Esophagus (tissue), 2 donors: ENCODE results near the gene MARCHF2. TPM values are rescaled to one million over a fixed set of nuclear protein-coding genes. Genes with fewer than 3 reads are reported as not detected.

Source experiments
- H3K27ac ChIP-seq, 2 donors: one replicate each; pipeline ENCODE4 v1.5.1; 2013; ENCODE audit warnings: low read depth in 2 of 2, mild to moderate bottlenecking in 2 of 2, inconsistent platforms in 1 of 2, low read length in 1 of 2, moderate library complexity in 1 of 2
- H3K27me3 ChIP-seq, 2 donors: one replicate each; pipeline ENCODE4 v1.6.1; 2013; ENCODE audit warnings: low read length in 2 of 2, control low read depth in 1 of 2, mild to moderate bottlenecking in 1 of 2; ENCODE audit not compliant: insufficient read depth in 2 of 2, control insufficient read depth in 1 of 2
- H3K36me3 ChIP-seq, 2 donors: one replicate each; pipeline ENCODE4 v1.6.1; 2013; ENCODE audit warnings: low read length in 1 of 2; ENCODE audit not compliant: control insufficient read depth in 2 of 2, insufficient read depth in 2 of 2
- H3K4me1 ChIP-seq, 2 donors: one replicate each; pipeline ENCODE4 v1.6.1; 2013; ENCODE audit warnings: low read length in 1 of 2; ENCODE audit not compliant: control insufficient read depth in 2 of 2, insufficient read depth in 2 of 2
- H3K4me3 ChIP-seq, 2 donors: one replicate each; pipeline ENCODE4 v1.5.1; 2013; ENCODE audit warnings: low read length in 2 of 2, mild to moderate bottlenecking in 2 of 2, low read depth in 1 of 2, moderate library complexity in 1 of 2
- H3K9me3 ChIP-seq, 2 donors: one replicate each; pipeline ENCODE4 v1.6.1; 2013; ENCODE audit warnings: mild to moderate bottlenecking in 2 of 2, low read depth in 1 of 2, low read length in 1 of 2, moderate library complexity in 1 of 2; ENCODE audit not compliant: control insufficient read depth in 2 of 2, insufficient read depth in 1 of 2
- WGBS, 2 donors: extraction: QIAGEN DNeasy Blood & Tissue Kit; methylation state at CpG; one replicate each; pipeline ENCODE4 v1.1.7; 2013; 5-methylcytosine and 5-hydroxymethylcytosine counted together
- polyA plus RNA-seq, 2 donors: library from polyadenylated mRNA; stranded (reverse); fragments of 200-250 nt; gene quantifications; one replicate each; pipeline ENCODE4 v1.2.3, GENCODE V29; 2013
- donor health status: healthy with polysubstance abuse.
- donor health status: Bipolar disorder and iron deficiency.

The MARCHF2 gene, protein sequence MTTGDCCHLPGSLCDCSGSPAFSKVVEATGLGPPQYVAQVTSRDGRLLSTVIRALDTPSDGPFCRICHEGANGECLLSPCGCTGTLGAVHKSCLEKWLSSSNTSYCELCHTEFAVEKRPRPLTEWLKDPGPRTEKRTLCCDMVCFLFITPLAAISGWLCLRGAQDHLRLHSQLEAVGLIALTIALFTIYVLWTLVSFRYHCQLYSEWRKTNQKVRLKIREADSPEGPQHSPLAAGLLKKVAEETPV
- polyA plus RNA-seq = 10 to 100 TPM; 22.0 to 29.0 TPM

DNA sequence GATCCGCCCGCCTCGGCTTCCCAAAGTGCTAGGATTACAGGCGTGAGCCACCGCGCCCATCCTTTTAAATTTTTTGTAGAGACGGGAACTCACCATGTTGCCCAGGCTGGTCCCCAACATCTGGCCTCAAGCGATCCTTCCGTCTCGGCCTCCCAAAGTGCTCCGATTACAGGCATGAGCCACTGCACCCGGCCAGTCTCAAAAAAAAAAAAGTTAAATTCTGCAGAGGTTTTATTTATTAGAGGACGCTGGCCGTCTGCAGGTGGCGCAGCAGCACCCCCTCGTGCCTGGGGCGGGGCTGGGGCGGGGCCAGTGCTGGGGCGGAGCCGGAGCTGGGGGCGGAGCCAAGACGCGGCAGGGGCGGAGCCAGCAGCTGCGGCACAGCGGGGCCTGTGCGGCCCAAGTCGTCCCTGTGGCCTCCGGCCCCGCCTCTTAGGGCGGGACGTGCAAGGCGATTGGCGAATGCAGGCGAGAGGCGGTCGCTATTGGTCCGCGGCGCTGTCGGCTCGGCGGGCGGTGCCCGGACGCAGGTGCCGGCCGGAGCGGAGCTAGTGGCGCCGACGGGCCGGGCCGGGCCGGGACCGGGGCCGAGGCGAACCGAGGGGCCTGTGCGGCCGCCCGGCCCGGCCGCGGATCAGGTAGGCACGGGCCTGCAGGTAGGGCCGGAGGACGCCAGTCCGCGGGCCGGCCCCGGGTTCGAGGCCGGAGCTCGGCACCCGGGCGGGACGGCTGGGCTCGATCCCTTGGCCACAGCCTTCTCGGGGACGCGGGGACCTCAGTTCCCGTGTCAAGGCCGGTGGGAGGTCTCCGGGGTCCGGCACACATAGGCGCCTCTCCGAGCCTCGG lies at the start of gene MARCHF2:
Gene MARCHF2 (plus strand): TSS at position 523 of the 846 bp plus-strand sequence. CDS start 8,536 bp downstream, outside the sequence.
- Histone ChIP-seq H3K27me3 (no peaks in the 10 kb centered on the region), H3K4me3 (peak within 1 kb of the TSS; percentile 73), H3K36me3 (no peaks in the 10 kb centered on the region), H3K4me1 (peaks cover 3% of the 10 kb centered on the region in 2 donors), H3K27ac (peak within 1 kb of the TSS; percentile 67 to 76), H3K9me3 (no peaks in the 10 kb centered on the region)
- 4% methylated on average over 67 to 89 of the region's 89 CpGs for WGBS, 2 donors

GRCh38 chr19:8363803-8364771 lies 49.0 kb upstream of the MARCHF2 start, which contains the start of gene ANGPTL4:
ANGPTL4 (plus strand) TSS chr19:8364155; CDS start chr19:8364322, 167 bp downstream.
- H3K27ac ChIP-seq = peak within 1 kb of the TSS; percentile 98
- peaks cover 0 to 13% of the 10 kb centered on the region in 2 donors for H3K4me1 ChIP-seq
- H3K4me3 ChIP-seq = peak within 1 kb of the TSS; percentile 58 to 67
- H3K27me3 ChIP-seq = no peaks in the 10 kb centered on the region
- WGBS, 2 donors = 1 to 2% methylated on average over 79 to 81 of the region's 81 CpGs
- no peaks in the 10 kb centered on the region for H3K9me3 ChIP-seq
- peaks cover 0 to 5% of the 10 kb centered on the region in 2 donors for H3K36me3 ChIP-seq

DNA sequence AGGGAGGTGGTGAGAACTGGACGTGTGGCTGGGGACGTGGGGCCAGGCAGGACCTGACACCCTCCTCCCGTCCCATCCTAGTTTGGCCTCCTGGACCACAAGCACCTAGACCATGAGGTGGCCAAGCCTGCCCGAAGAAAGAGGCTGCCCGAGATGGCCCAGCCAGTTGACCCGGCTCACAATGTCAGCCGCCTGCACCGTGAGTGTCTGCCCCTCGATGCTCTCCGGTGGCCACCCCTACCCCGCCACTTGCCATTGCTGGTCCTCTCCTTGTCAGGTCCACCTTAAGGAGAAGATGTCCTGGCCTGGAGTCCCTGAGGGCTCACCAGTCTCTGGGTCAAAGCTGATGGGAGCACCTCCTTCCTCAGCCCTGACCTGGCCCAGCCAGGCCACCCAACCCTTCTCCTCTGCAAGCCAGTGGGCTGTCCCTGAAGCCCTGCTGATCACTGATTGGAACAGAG lies 47.0 kb upstream of the MARCHF2 start:
- Histone ChIP-seq H3K4me3 (peak overlapping the region in 1 of 2 donors; percentile 30), H3K36me3 (peaks cover 0 to 8% of the 10 kb centered on the region in 2 donors), H3K27me3 (no peaks in the 10 kb centered on the region), H3K4me1 (peaks cover 0 to 13% of the 10 kb centered on the region in 2 donors), H3K27ac (no peak overlapping the region), H3K9me3 (no peaks in the 10 kb centered on the region)
- 94 to 96% methylated on average over 11 of the region's 11 CpGs for WGBS, 2 donors

DNA sequence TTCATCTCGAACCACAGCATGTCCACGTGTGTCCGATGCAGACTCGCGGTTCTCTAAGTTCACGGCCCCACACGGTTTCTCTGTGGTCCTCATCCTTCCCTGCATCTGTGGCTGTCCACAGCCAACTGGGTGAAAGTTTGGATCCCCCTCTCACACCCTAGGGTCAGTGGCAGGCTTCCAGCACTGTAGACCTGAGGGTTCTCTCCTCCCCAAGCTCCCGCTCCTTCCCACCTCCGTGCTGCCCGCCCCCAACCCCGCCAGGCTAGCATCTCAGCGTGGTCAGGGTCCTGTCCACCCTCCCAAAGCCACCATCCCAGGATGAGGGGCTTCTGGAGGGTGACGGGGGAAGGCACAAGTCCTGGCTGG lies 46.2 kb upstream of the MARCHF2 start:
- Histone ChIP-seq H3K4me3 (no peak overlapping the region), H3K36me3 (peaks cover 0 to 11% of the 10 kb centered on the region in 2 donors), H3K27me3 (no peaks in the 10 kb centered on the region), H3K27ac (peak overlapping the region in 1 of 2 donors; percentile 21), H3K4me1 (peaks cover 0 to 13% of the 10 kb centered on the region in 2 donors), H3K9me3 (no peaks in the 10 kb centered on the region)
- WGBS, 2 donors = 61% methylated on average over 13 of the region's 13 CpGs

DNA sequence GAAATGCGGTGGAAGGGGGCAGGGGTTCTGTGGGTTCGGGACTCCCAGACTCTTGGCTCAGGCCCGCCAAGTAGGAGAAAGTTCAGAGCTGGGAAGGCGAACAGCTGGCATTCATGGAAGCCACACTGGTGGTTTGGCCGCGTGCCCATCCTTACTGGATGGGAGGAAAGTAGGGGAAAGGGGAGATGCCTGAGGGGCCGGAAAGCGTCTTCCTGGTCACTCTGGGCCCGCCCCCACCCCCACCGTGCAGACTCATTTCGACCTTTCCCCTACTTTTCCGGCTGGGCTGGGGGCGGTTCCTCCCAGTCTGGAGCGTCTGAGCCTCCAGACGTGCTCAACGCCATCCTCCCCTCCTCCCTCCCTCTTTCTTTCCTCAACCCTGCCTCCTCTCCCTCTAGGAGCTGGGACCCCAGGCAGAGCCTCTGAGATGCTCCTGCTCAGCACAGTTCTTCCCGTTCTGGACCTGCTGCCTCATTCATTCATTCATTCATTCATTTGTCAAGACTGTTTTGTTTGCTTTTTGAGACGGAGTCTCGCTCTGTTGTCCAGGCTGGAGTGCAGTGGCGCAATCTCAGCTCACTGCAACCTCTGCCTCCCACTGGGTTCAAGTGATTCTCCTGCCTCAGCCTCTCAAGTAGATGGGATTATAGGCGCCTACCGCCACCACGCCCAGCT lies 45.6 kb upstream of the MARCHF2 start:
- Histone ChIP-seq H3K36me3 (peaks cover 0 to 11% of the 10 kb centered on the region in 2 donors), H3K27me3 (no peaks in the 10 kb centered on the region), H3K9me3 (no peaks in the 10 kb centered on the region), H3K4me1 (peaks cover 0 to 13% of the 10 kb centered on the region in 2 donors), H3K27ac (peak overlapping the region in 1 of 2 donors; percentile 21), H3K4me3 (no peak overlapping the region)
- 22 to 23% methylated on average over 21 to 23 of the region's 23 CpGs for WGBS, 2 donors

GRCh38 chr19:8370176-8371010 lies 42.7 kb upstream of the MARCHF2 start:
- Histone ChIP-seq H3K4me3 (no peak overlapping the region), H3K27ac (no peak overlapping the region), H3K36me3 (peaks cover 2 to 18% of the 10 kb centered on the region in 2 donors), H3K27me3 (no peaks in the 10 kb centered on the region), H3K9me3 (no peaks in the 10 kb centered on the region), H3K4me1 (peaks cover 0 to 6% of the 10 kb centered on the region in 2 donors)
- WGBS, 2 donors = 70 to 85% methylated on average over 19 of the region's 19 CpGs

DNA sequence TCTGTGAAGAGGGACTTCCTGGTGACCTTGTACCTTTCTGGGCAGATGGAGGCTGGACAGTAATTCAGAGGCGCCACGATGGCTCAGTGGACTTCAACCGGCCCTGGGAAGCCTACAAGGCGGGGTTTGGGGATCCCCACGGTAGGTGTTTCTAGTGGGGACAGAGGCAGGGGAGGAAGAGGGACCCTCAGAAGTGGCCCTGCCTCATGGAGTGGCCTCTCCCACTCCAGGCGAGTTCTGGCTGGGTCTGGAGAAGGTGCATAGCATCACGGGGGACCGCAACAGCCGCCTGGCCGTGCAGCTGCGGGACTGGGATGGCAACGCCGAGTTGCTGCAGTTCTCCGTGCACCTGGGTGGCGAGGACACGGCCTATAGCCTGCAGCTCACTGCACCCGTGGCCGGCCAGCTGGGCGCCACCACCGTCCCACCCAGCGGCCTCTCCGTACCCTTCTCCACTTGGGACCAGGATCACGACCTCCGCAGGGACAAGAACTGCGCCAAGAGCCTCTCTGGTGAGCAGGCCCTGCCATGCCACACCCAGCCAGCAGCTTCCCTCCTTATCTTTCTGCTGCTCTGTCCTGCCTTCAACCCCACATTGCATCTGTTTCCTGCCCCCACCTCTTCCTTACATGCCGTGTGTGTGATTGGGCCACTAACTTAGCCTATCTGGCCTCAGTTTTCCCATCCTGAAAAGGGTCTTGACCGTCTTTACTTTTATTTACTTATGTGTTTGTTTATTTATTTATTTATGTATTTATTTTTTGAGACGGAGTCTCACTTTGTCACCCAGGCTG lies 41.9 kb upstream of the MARCHF2 start:
- no peak overlapping the region for H3K27ac ChIP-seq
- peaks cover 2 to 18% of the 10 kb centered on the region in 2 donors for H3K36me3 ChIP-seq
- 81 to 87% methylated on average over 27 to 28 of the region's 28 CpGs for WGBS, 2 donors
- no peaks in the 10 kb centered on the region for H3K9me3 ChIP-seq
- no peaks in the 10 kb centered on the region for H3K27me3 ChIP-seq
- H3K4me1 ChIP-seq = peaks cover 0 to 6% of the 10 kb centered on the region in 2 donors
- H3K4me3 ChIP-seq = no peak overlapping the region
